IPS DF 6.9 (cell line): Measurements from ENCODE around the gene INPP1.

ENCODE experiments used
- DNase-seq: peaks from one replicate; pipeline ENCODE4 v3.0.0-alpha.2; 2013; ENCODE audit warnings: low read depth, low spot score
- H3K27ac ChIP-seq: one replicate; pipeline ENCODE4 v1.5.1; 2013; ENCODE audit warnings: low read length, control low read depth
- H3K27me3 ChIP-seq: 2 replicates; pipeline ENCODE4 v1.6.1; 2013; ENCODE audit warnings: mild to moderate bottlenecking, low read length; ENCODE audit not compliant: control insufficient read depth, insufficient read depth
- H3K36me3 ChIP-seq: 2 replicates; pipeline ENCODE4 v1.6.1; 2013; ENCODE audit warnings: low read length; ENCODE audit not compliant: control insufficient read depth, insufficient read depth
- H3K4me1 ChIP-seq: 2 replicates; pipeline ENCODE4 v1.6.1; 2013; ENCODE audit warnings: low read length; ENCODE audit not compliant: control insufficient read depth, insufficient read depth
- H3K4me3 ChIP-seq: 2 replicates; pipeline ENCODE4 v1.5.1; 2013; ENCODE audit warnings: mild to moderate bottlenecking, low read length
- H3K9me3 ChIP-seq: 2 replicates; pipeline ENCODE4 v1.6.1; 2013; ENCODE audit warnings: low read length, inconsistent platforms; ENCODE audit not compliant: control insufficient read depth, insufficient read depth
- WGBS: extraction: QIAGEN DNeasy Blood & Tissue Kit; methylation state at CpG from one replicate; pipeline ENCODE4 v1.1.7; 2013; ENCODE audit warnings: mixed read lengths, missing lambda C conversion rate; ENCODE audit not compliant: insufficient read length, insufficient coverage; 5-methylcytosine and 5-hydroxymethylcytosine counted together

Gene INPP1

GRCh38 chr2:190315273-190315672, 28.1 kb upstream of the INPP1 start:
- no peak for DNase-seq
- no peak overlapping the region for H3K27ac ChIP-seq
- WGBS = no CpG with 5 or more reads among the region's 2 CpGs

GRCh38 chr2:190318514-190318913, 24.9 kb upstream of the INPP1 start:
- Histone ChIP-seq H3K4me3 (no peak overlapping the region), H3K4me1 (no peaks in the 10 kb centered on the region), H3K9me3 (no peaks in the 10 kb centered on the region), H3K27me3 (no peaks in the 10 kb centered on the region), H3K27ac (no peak overlapping the region), H3K36me3 (no peaks in the 10 kb centered on the region)
- WGBS = no CpG with 5 or more reads among the region's 4 CpGs
- no peak for DNase-seq

More at GRCh38 chr2:190315273-190315672, 28.1 kb upstream of the INPP1 start:
- Histone ChIP-seq H3K4me3 (no peak overlapping the region), H3K9me3 (no peaks in the 10 kb centered on the region), H3K36me3 (no peaks in the 10 kb centered on the region), H3K4me1 (no peaks in the 10 kb centered on the region), H3K27me3 (no peaks in the 10 kb centered on the region)

GRCh38 chr2:190318931-190319554, 24.3 kb upstream of the INPP1 start:
- no CpG with 5 or more reads among the region's 12 CpGs for WGBS

GRCh38 chr2:190319555-190320498, 23.6 kb upstream of the INPP1 start, which contains the start of gene HIBCH:
Gene HIBCH, minus strand, starts transcription at chr2:190319826. Its CDS starts 76 bp downstream, at chr2:190319750.
- no peaks in the 10 kb centered on the region for H3K9me3 ChIP-seq
- no peak within 1 kb of the TSS for H3K27ac ChIP-seq
- no peaks in the 10 kb centered on the region for H3K4me1 ChIP-seq
- no peaks in the 10 kb centered on the region for H3K36me3 ChIP-seq
- peak within 1 kb of the TSS; percentile 59; the same call in 1 of the 2 replicates for H3K4me3 ChIP-seq
- no peaks in the 10 kb centered on the region for H3K27me3 ChIP-seq
- no CpG with 5 or more reads among the region's 50 CpGs for WGBS
- peak; percentile 95 for DNase-seq

More at GRCh38 chr2:190318931-190319554, 24.3 kb upstream of the INPP1 start:
- Histone ChIP-seq H3K9me3 (no peaks in the 10 kb centered on the region), H3K4me1 (no peaks in the 10 kb centered on the region), H3K27me3 (no peaks in the 10 kb centered on the region), H3K27ac (no peak overlapping the region), H3K36me3 (no peaks in the 10 kb centered on the region), H3K4me3 (peak overlapping the region; percentile 59; the same call in 1 of the 2 replicates)
- DNase-seq = no peak

- Histone ChIP-seq H3K4me1 (no peaks in the 10 kb centered on the region), H3K36me3 (no peaks in the 10 kb centered on the region), H3K27me3 (no peaks in the 10 kb centered on the region), H3K9me3 (no peaks in the 10 kb centered on the region), H3K27ac (no peak overlapping the region), H3K4me3 (no peak overlapping the region)
- DNase-seq = no peak
- no CpG with 5 or more reads among the region's 4 CpGs for WGBS
Observed at GRCh38 chr2:190320696-190321095, 22.7 kb upstream of the INPP1 start.

GRCh38 chr2:190323406-190323805, 20.0 kb upstream of the INPP1 start:
- Histone ChIP-seq H3K27ac (no peak overlapping the region), H3K4me1 (no peaks in the 10 kb centered on the region), H3K9me3 (no peaks in the 10 kb centered on the region), H3K4me3 (no peak overlapping the region), H3K27me3 (no peaks in the 10 kb centered on the region), H3K36me3 (no peaks in the 10 kb centered on the region)
- DNase-seq = no peak

- no CpG with 5 or more reads among the region's 2 CpGs for WGBS
Observed at GRCh38 chr2:190325588-190325987, 17.8 kb upstream of the INPP1 start.

GRCh38 chr2:190327867-190328572, 15.4 kb upstream of the INPP1 start:
- Histone ChIP-seq H3K4me3 (no peak overlapping the region), H3K27me3 (no peaks in the 10 kb centered on the region), H3K36me3 (no peaks in the 10 kb centered on the region), H3K9me3 (no peaks in the 10 kb centered on the region), H3K27ac (no peak overlapping the region), H3K4me1 (no peaks in the 10 kb centered on the region)
- no peak for DNase-seq
- no CpG with 5 or more reads among the region's 4 CpGs for WGBS

More at GRCh38 chr2:190325588-190325987, 17.8 kb upstream of the INPP1 start:
- no peaks in the 10 kb centered on the region for H3K27me3 ChIP-seq
- H3K27ac ChIP-seq = no peak overlapping the region
- H3K9me3 ChIP-seq = no peaks in the 10 kb centered on the region
- H3K36me3 ChIP-seq = no peaks in the 10 kb centered on the region
- no peaks in the 10 kb centered on the region for H3K4me1 ChIP-seq
- no peak for DNase-seq
- no peak overlapping the region for H3K4me3 ChIP-seq

- Histone ChIP-seq H3K27me3 (no peaks in the 10 kb centered on the region), H3K9me3 (no peaks in the 10 kb centered on the region), H3K4me1 (no peaks in the 10 kb centered on the region), H3K36me3 (no peaks in the 10 kb centered on the region), H3K27ac (no peak overlapping the region), H3K4me3 (no peak overlapping the region)
- WGBS = no CpG with 5 or more reads among the region's 3 CpGs
- no peak for DNase-seq
Observed at GRCh38 chr2:190328573-190329147, 14.7 kb upstream of the INPP1 start.

- Histone ChIP-seq H3K27ac (no peak overlapping the region), H3K4me3 (no peak overlapping the region), H3K27me3 (no peaks in the 10 kb centered on the region), H3K4me1 (no peaks in the 10 kb centered on the region), H3K9me3 (no peaks in the 10 kb centered on the region), H3K36me3 (no peaks in the 10 kb centered on the region)
- DNase-seq = no peak
- WGBS = 100% methylated on average over 1 of the region's 8 CpGs
Observed at GRCh38 chr2:190333395-190333794, 10.0 kb upstream of the INPP1 start.
